ENCODE data around the gene FOXP1. TPM values are rescaled to one million over a fixed set of nuclear protein-coding genes. Genes with fewer than 3 reads are reported as not detected.

FOXP1 gene
- total and polyA plus RNA-seq, 9 of the 15 experiments (the other 6 are each of a cell fraction or from before 2014, with no cell fraction given), result 7.7 to 34.5 (median 13.7) TPM

DNA sequence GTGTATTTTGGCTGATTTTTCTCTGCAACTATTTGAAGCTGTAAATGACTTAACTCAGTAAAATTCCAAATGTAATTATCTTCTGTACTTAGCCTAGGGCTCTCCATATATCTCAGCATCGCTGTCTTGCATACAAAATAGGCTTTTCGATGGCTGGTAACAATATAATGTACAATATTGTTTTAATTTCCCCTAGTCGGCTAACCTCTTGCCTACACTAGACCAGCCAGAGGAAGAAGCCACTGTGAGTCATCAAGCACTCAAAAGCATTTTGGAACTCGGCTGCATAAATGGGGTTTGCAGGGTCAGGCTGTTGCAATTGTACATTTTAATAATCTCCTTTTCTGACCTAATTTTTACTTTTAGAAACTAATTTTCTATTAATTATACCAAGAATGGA, 583.8 kb downstream of the FOXP1 start (continued):
- TF ChIP-seq, protein P1, sequence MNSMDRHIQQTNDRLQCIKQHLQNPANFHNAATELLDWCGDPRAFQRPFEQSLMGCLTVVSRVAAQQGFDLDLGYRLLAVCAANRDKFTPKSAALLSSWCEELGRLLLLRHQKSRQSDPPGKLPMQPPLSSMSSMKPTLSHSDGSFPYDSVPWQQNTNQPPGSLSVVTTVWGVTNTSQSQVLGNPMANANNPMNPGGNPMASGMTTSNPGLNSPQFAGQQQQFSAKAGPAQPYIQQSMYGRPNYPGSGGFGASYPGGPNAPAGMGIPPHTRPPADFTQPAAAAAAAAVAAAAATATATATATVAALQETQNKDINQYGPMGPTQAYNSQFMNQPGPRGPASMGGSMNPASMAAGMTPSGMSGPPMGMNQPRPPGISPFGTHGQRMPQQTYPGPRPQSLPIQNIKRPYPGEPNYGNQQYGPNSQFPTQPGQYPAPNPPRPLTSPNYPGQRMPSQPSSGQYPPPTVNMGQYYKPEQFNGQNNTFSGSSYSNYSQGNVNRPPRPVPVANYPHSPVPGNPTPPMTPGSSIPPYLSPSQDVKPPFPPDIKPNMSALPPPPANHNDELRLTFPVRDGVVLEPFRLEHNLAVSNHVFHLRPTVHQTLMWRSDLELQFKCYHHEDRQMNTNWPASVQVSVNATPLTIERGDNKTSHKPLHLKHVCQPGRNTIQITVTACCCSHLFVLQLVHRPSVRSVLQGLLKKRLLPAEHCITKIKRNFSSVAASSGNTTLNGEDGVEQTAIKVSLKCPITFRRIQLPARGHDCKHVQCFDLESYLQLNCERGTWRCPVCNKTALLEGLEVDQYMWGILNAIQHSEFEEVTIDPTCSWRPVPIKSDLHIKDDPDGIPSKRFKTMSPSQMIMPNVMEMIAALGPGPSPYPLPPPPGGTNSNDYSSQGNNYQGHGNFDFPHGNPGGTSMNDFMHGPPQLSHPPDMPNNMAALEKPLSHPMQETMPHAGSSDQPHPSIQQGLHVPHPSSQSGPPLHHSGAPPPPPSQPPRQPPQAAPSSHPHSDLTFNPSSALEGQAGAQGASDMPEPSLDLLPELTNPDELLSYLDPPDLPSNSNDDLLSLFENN (IDR thresholded peaks at IDR 0.05; ENCODE audit: low read depth in 2 of 2, low read length in 2 of 2), result no peak

GRCh38 chr3:70996082-70996481, 587.4 kb downstream of the FOXP1 start:
- DNase-seq (ENCODE audit: extremely low read depth in 1 of 4, low spot score in 3 of 4) (no peak), FAIRE-seq (no peak), ATAC-seq (no peak)
- Histone ChIP-seq H3K9me3 (replicated peaks; ENCODE audit: control insufficient read depth, insufficient read depth, low read depth, low read length) (no peaks in the 10 kb centered on the region), H2AFZ (ENCODE audit: low read depth, low read length) (no peak overlapping the region), H4K20me1 (replicated peaks; ENCODE audit: control insufficient read depth, insufficient read depth, low read length) (no peaks in the 10 kb centered on the region), H3K4me1 (replicated peaks in 1 of 2; ENCODE audit: control insufficient read depth in 2 of 2, insufficient read depth in 2 of 2, low read length in 2 of 2) (no peaks in the 10 kb centered on the region), H3K4me2 (ENCODE audit: insufficient read depth, low read length) (no peak overlapping the region), H3K36me3 (ENCODE audit: control insufficient read depth, insufficient read depth, low read length) (peaks cover 41% of the 10 kb centered on the region; the same call in 2 of the 3 replicates), H3K27me3 (ENCODE audit: control insufficient read depth in 2 of 2, insufficient read depth in 2 of 2, low read length in 2 of 2) (no peaks in the 10 kb centered on the region), H3K27ac (ENCODE audit: extremely low read depth, low read depth, low read length) (no peak overlapping the region), H3K79me2 (ENCODE audit: control insufficient read depth, insufficient read depth, low read length) (no peaks in the 10 kb centered on the region), H3K9ac (ENCODE audit: insufficient read depth in 1 of 2, low read depth in 2 of 2, low read length in 2 of 2) (no peak overlapping the region), H3K4me3 (no peak overlapping the region), H3K9me1 (ENCODE audit: control insufficient read depth, insufficient read depth, low read length) (no peaks in the 10 kb centered on the region)
- no TSS peak for BruUV-seq (replicated peaks)
- in situ Hi-C loops (cut with MboI) (no loop called here), intact Hi-C loops (cut with micrococcal nuclease) (no loop called here)
- ChIA-PET CTCF (ENCODE audit: low intra/inter-chr PET ratio) (no interaction called here), POLR2A (interaction anchor here (0.7 kb wide), 1 partner anchor 601 kb away, joined by 3 read pairs; no protein-coding TSS in a partner anchor)
- 100% methylated on average over 1 of the region's 7 CpGs for WGBS (ENCODE audit: insufficient coverage, low coverage, missing lambda C conversion rate)
- TF ChIP-seq, protein P2, sequence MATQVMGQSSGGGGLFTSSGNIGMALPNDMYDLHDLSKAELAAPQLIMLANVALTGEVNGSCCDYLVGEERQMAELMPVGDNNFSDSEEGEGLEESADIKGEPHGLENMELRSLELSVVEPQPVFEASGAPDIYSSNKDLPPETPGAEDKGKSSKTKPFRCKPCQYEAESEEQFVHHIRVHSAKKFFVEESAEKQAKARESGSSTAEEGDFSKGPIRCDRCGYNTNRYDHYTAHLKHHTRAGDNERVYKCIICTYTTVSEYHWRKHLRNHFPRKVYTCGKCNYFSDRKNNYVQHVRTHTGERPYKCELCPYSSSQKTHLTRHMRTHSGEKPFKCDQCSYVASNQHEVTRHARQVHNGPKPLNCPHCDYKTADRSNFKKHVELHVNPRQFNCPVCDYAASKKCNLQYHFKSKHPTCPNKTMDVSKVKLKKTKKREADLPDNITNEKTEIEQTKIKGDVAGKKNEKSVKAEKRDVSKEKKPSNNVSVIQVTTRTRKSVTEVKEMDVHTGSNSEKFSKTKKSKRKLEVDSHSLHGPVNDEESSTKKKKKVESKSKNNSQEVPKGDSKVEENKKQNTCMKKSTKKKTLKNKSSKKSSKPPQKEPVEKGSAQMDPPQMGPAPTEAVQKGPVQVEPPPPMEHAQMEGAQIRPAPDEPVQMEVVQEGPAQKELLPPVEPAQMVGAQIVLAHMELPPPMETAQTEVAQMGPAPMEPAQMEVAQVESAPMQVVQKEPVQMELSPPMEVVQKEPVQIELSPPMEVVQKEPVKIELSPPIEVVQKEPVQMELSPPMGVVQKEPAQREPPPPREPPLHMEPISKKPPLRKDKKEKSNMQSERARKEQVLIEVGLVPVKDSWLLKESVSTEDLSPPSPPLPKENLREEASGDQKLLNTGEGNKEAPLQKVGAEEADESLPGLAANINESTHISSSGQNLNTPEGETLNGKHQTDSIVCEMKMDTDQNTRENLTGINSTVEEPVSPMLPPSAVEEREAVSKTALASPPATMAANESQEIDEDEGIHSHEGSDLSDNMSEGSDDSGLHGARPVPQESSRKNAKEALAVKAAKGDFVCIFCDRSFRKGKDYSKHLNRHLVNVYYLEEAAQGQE (IDR thresholded peaks at IDR 0.05; ENCODE audit: borderline replicate concordance), result no peak
- TF ChIP-seq, protein P2 (CRISPR knock-in tag; IDR thresholded peaks at IDR 0.05; ENCODE audit: low read depth), result no peak
- TF ChIP-seq NR1H2 (CRISPR knock-in tag; IDR thresholded peaks at IDR 0.05) (no peak), SIN3B (IDR thresholded peaks at IDR 0.05; ENCODE audit: low read depth) (no peak), TRIM25 (IDR thresholded peaks at IDR 0.05; ENCODE audit: borderline replicate concordance) (no peak)
